Endodermal cell (in vitro differentiated cells): ENCODE results near the gene POLRMT. TPM values are rescaled to one million over a fixed set of nuclear protein-coding genes. Genes with fewer than 3 reads are reported as not detected.

Experiments
- DNase-seq: peaks from one replicate; pipeline ENCODE4 v3.0.0-alpha.2; 2017
- H3K27ac ChIP-seq: 2 replicates; pipeline ENCODE4 v1.5.1; 2013; ENCODE audit warnings: mild to moderate bottlenecking, low read depth, low read length, moderate library complexity
- H3K27me3 ChIP-seq: 2 replicates; pipeline ENCODE4 v1.6.1; 2013; ENCODE audit warnings: mild to moderate bottlenecking, low read length, moderate library complexity; ENCODE audit not compliant: insufficient read depth, control insufficient read depth, poor library complexity, severe bottlenecking
- H3K36me3 ChIP-seq: 2 replicates; pipeline ENCODE4 v1.7.0; 2013; ENCODE audit warnings: mild to moderate bottlenecking, low read length, moderate library complexity; ENCODE audit not compliant: control insufficient read depth, insufficient read depth
- H3K4me1 ChIP-seq: one replicate; pipeline ENCODE4 v1.7.0; 2013; ENCODE audit warnings: low read length; ENCODE audit not compliant: control insufficient read depth, insufficient read depth
- H3K4me3 ChIP-seq: 2 replicates; pipeline ENCODE4 v1.5.1; 2013; ENCODE audit warnings: mild to moderate bottlenecking, low read length, moderate library complexity
- H3K9ac ChIP-seq: 2 replicates; pipeline ENCODE4 v1.6.1; 2013; ENCODE audit warnings: mild to moderate bottlenecking, low read length, moderate library complexity; ENCODE audit not compliant: poor library complexity, severe bottlenecking; ENCODE audit errors: extremely low read depth
- H3K9me3 ChIP-seq: 2 replicates; pipeline ENCODE4 v1.6.1; 2013; ENCODE audit warnings: mild to moderate bottlenecking, low read length, moderate library complexity; ENCODE audit not compliant: control insufficient read depth
- H3K27ac Mint-ChIP-seq: 2 replicates; pipeline ENCODE4 v1.8.0; 2020; ENCODE audit warnings: mixed read lengths
- H3K27me3 Mint-ChIP-seq: 2 replicates; pipeline ENCODE4 v1.8.0; 2021; ENCODE audit warnings: mild to moderate bottlenecking, mixed read lengths; ENCODE audit not compliant: insufficient read depth
- H3K36me3 Mint-ChIP-seq: 2 replicates; pipeline ENCODE4 v1.8.0; 2020; ENCODE audit warnings: low read depth, mixed read lengths
- H3K4me1 Mint-ChIP-seq: 2 replicates; pipeline ENCODE4 v1.8.0; 2020; ENCODE audit warnings: mixed read lengths
- H3K4me3 Mint-ChIP-seq: 2 replicates; pipeline ENCODE4 v1.8.0; 2020; ENCODE audit warnings: mild to moderate bottlenecking, moderate library complexity, mixed read lengths
- H3K9me3 Mint-ChIP-seq: 2 replicates; pipeline ENCODE4 v1.8.0; 2020; ENCODE audit warnings: mild to moderate bottlenecking, mixed read lengths
- WGBS, 2 experiments: methylation state at CpG; one replicate each; pipeline versions ENCODE4 v1.1.5 to v1.1.7; 2013; ENCODE audit warnings: missing lambda C conversion rate in 2 of 2, mixed read lengths in 1 of 2; ENCODE audit not compliant: insufficient coverage in 1 of 2, insufficient read length in 1 of 2; 5-methylcytosine and 5-hydroxymethylcytosine counted together
- total RNA-seq, 2 donors: library from RNA; stranded (reverse); fragmentation: NEBNext Ultra II Directional in 1 of 2; extraction: Animal tissue kit (Norgen Biotek cat#: 25700) in 1 of 2; gene quantifications; 2 replicates in 1 of 2; 3 replicates in 1 of 2; pipeline ENCODE4 v1.2.1, GENCODE V29; 2021
- TF ChIP-seq, protein P1 (sequence below): fragments of 200-600 bp; sonication (generic); conservative IDR thresholded peaks from 2 replicates; pipeline ENCODE4 v1.5.0; 2021; ENCODE audit warnings: antibody characterized with exemption, mild to moderate bottlenecking

Gene POLRMT
- total RNA-seq, 2 donors from 2014 or later = 76.6 to 86.4 TPM

DNA sequence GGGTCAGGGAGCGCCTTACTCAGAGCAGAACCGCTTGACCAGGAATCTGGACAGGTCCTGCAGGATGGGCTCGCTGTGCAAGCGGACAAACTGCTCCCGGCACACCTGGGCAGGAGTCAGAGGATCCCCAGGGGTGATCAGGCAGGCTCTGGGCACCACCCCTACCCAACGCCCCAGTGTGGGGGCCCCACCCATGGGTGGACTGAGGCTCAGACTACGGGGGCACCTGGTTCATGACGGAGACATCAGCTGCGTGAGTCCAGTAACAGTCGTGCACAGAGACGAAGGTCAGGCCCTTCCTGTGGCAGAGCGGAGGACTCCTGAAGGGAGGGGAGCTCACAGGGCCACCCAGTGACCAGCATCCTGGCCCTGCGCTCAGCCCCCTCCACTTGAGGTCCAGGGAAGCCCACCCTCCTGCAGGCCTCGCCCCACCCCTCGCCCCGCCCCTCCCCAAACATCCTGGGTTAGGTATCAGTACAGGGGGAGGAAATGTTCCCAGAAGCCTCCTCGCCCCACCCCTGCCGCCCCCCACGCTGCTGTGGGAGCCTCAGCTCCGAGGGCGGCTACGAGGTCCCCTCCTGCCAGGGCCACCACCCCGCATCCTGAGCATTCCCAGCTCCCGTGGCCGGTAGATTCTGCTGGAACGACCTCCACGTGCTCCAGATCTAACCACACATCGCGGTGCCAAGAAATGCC lies 15.6 kb downstream of the POLRMT start:
- no peak overlapping the region for H3K27ac ChIP-seq
- Mint-ChIP-seq H3K4me3 (no peak overlapping the region), H3K9me3 (no peaks in the 10 kb centered on the region), H3K4me1 (no peaks in the 10 kb centered on the region), H3K27me3 (no peaks in the 10 kb centered on the region), H3K27ac (no peak overlapping the region), H3K36me3 (peaks cover 40% of the 10 kb centered on the region)
- peaks cover 3% of the 10 kb centered on the region for H3K36me3 ChIP-seq
- DNase-seq = no peak
- no peak overlapping the region for H3K9ac ChIP-seq
- H3K27me3 ChIP-seq = no peaks in the 10 kb centered on the region
- WGBS, 2 experiments = 94 to 96% methylated on average over 22 to 26 of the region's 29 CpGs
- no peaks in the 10 kb centered on the region for H3K9me3 ChIP-seq
- TF ChIP-seq, protein P1, sequence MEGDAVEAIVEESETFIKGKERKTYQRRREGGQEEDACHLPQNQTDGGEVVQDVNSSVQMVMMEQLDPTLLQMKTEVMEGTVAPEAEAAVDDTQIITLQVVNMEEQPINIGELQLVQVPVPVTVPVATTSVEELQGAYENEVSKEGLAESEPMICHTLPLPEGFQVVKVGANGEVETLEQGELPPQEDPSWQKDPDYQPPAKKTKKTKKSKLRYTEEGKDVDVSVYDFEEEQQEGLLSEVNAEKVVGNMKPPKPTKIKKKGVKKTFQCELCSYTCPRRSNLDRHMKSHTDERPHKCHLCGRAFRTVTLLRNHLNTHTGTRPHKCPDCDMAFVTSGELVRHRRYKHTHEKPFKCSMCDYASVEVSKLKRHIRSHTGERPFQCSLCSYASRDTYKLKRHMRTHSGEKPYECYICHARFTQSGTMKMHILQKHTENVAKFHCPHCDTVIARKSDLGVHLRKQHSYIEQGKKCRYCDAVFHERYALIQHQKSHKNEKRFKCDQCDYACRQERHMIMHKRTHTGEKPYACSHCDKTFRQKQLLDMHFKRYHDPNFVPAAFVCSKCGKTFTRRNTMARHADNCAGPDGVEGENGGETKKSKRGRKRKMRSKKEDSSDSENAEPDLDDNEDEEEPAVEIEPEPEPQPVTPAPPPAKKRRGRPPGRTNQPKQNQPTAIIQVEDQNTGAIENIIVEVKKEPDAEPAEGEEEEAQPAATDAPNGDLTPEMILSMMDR = no peak
- no peak overlapping the region for H3K4me3 ChIP-seq
- H3K4me1 ChIP-seq = no peaks in the 10 kb centered on the region

DNA sequence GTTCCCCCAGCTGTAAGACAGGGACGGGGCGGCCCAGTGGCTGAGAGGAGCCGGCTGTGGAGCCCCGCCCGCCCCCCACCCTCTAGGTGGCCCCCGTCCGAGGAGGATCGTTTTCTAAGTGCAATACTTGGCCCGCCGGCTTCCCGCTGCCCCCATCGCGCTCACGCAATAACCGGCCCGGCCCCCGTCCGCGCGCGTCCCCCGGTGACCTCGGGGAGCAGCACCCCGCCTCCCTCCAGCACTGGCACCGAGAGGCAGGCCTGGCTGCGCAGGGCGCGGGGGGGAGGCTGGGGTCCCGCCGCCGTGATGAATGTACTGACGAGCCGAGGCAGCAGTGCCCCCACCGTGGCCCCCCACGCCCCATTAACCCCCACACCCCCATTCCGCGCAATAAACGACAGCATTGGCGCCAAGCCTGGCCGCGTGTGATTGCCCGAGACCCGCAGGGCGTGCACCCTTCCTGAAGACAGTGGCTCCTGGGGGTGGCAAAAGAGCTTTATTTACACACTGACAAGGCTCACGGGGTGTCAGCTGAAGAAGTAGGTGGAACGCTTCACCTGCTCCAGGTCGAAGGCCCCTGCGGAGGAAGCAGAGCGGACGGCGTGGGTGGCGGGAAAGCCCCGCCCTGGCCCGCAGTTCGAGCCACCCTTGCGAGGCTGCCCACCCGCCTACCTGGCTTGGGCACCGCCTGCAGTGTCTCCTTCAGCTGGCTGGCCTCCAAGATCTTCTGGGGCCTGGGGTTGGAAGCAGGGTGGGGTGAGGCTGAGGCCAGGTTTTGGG lies 16.4 kb downstream of the POLRMT start:
- no peaks in the 10 kb centered on the region for H3K4me1 ChIP-seq
- no peak overlapping the region for H3K9ac ChIP-seq
- Mint-ChIP-seq H3K9me3 (no peaks in the 10 kb centered on the region), H3K27me3 (no peaks in the 10 kb centered on the region), H3K36me3 (peaks cover 43% of the 10 kb centered on the region), H3K4me1 (no peaks in the 10 kb centered on the region), H3K4me3 (no peak overlapping the region), H3K27ac (no peak overlapping the region)
- TF ChIP-seq, protein P1 = no peak
- H3K27ac ChIP-seq = no peak overlapping the region
- H3K4me3 ChIP-seq = no peak overlapping the region
- no peak for DNase-seq
- peaks cover 3% of the 10 kb centered on the region for H3K36me3 ChIP-seq
- no peaks in the 10 kb centered on the region for H3K27me3 ChIP-seq
- no peaks in the 10 kb centered on the region for H3K9me3 ChIP-seq
- 96 to 99% methylated on average over 31 to 51 of the region's 58 CpGs for WGBS, 2 experiments

DNA sequence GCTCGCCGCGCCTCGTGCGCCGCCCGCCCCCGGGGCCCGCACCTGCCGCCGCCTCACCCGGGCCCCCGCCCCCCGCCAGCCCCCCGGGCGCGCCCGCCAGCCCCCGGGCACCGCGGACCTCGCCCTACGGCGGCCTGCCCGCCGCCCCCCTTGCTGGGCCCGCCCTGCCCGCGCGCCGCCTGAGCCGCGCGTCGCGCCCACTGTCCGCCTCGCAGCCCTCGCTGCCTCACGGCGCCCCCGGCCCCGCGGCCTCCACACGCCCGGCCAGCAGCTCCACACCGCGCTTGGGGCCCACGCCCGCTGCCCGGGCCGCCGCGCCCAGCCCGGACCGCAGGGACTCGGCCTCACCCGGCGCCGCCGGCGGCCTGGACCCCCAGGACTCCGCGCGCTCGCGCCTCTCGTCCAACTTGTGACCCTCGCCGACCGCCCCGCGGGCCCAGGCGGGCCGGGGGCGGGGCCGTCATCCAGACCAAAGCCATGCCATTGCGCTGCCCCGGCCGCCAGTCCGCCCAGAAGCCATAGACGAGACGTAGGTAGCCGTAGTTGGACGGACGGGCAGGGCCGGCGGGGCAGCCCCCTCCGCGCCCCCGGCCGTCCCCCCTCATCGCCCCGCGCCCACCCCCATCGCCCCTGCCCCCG lies 17.2 kb downstream of the POLRMT start:
- Mint-ChIP-seq H3K4me3 (no peak overlapping the region), H3K9me3 (no peaks in the 10 kb centered on the region), H3K36me3 (peaks cover 43% of the 10 kb centered on the region), H3K27me3 (no peaks in the 10 kb centered on the region), H3K27ac (no peak overlapping the region), H3K4me1 (no peaks in the 10 kb centered on the region)
- Histone ChIP-seq H3K4me1 (no peaks in the 10 kb centered on the region), H3K36me3 (peaks cover 3% of the 10 kb centered on the region), H3K4me3 (no peak overlapping the region), H3K9me3 (no peaks in the 10 kb centered on the region), H3K27ac (no peak overlapping the region), H3K27me3 (no peaks in the 10 kb centered on the region), H3K9ac (no peak overlapping the region)
- 60 to 85% methylated on average over 11 to 67 of the region's 97 CpGs for WGBS, 2 experiments
- TF ChIP-seq, protein P1 = no peak
- DNase-seq = no peak
